Measurements from ENCODE around the gene GPRC5C.
"Not testable (repeated sequence)": the region's sequence is repeated elsewhere in the genome, so short reads cannot be mapped to it uniquely, and the experiment has no call there.

The GPRC5C gene

DNA sequence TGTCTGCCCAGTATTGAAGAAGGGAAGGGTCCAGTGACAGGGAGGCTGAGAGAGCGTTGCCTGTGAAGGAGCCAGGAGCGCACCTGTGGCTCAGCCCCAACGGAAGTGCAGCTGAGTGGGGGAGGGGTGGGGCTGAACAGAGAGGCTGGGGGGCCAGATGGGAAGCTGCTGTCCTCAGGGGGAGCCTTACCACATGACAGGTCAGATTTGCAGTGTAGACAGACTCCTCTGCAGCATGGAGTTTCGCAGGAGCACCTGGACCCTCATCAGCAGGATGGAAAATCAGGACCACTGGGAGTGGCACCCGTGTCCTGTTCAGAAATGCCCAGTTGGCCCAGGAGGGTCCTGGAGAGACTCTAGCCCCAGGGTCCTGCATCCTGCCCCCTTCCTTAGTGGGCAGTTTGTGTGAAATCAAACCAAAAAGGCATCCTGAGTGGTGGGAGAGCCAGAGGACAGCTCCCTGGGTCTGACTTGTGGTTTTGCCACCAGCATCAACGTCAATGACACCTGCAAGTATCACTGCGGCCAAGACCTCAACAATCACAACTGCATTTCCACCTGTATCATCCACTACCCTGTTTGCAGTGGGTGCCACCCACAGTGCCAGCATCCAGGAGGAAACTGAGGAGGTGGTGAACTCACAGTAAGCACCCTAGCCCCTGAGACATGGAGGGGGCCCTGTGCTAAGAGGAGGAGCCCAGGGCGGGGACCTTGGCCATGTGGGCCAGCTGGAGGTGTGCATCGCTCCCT lies 42.3 kb downstream of the GPRC5C start:
- DNase-seq (ENCODE audit: low read depth): no peak

DNA sequence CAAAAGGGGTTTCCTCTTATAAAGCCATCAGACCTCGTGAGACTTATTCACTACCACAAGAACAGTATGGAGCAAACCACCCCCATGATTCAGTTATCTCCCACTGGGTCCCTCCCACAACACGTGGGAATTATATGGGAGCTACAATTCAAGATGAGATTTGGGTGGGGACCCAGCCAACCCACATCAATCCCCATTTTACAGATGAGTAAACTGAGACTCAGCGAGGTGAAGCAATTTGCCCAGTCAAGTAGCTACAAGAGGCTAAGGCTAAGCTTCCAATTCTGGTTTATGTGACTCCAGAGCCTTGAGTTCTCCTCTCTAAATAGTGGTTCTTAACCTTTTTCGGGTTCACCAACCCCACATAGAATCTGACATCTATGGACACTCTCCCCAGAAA lies 43.3 kb downstream of the GPRC5C start:
- no peak for DNase-seq (ENCODE audit: low read depth)

DNA sequence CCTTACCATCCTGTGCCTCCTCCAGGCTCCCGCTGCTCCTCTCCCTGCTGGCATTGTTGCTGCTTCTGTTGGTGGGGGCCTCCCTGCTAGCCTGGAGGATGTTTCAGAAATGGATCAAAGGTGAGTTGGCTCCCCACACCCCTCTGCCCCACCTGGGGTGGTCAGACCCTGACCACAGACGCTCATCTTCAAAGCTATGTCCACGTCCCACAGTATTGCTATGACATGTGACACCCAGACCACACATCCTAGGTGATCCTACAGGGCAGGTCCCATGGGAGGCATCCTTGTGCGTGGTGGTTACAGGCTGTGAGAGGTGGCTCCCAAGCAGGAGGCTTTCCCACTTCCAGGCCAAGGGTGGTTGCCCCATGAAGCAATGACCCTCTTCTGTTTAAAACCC lies 45.5 kb downstream of the GPRC5C start:
- no peak for DNase-seq (ENCODE audit: low read depth)

DNA sequence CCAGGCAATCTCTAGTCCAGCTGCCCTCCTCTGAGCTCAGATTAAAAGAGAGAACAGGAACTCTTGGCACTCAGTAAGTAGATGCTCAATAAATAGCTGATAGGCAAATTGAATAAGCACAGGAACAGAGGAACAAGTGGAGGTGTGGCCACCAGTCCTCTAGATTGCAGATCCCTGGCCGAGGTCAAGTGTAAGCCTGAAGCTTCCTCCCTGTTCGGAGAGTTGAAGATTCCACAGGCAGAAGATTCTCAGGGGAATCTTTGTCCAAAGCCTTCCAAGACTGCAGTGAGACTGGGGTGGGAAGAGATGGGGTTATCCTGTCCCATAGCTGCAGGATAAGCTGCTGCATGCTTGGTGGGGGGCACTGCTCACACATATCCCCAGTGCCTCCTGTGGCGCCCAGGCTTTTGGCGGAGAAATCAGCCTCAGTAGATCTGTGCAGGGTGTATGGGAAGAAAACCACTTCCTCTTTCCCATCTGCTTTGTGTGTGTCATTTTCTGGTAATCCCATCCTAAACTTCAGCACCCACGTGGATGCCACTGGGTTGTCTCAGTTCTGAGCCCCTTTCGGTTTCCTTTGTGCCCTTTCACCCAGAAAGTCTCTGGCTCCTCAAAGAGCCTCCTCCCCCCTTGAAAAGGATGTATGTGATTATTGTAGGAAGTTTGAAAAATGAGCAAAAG lies 46.7 kb downstream of the GPRC5C start:
- no peak for DNase-seq (ENCODE audit: low read depth)

DNA sequence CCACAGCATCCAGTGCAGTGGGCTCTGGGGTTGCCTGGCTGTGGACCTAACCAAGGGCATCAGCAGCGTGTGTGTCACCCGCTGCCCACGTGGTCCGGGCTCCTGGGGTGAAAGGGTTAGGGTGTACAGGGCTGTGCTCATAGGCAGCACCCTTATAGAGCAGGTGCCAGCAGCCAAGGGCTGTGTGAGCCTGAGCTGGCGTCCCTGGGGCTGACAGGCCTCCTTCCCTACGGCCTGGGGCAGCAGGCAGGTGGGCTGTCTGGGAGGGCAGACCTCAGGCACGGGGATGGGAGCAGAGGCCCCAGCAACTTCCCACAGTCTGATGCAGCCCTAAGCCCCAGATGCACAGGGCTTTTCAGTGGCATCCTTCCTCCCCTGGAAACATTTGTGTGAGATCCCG lies 48.4 kb downstream of the GPRC5C start:
- DNase-seq (ENCODE audit: low read depth): no peak

DNA sequence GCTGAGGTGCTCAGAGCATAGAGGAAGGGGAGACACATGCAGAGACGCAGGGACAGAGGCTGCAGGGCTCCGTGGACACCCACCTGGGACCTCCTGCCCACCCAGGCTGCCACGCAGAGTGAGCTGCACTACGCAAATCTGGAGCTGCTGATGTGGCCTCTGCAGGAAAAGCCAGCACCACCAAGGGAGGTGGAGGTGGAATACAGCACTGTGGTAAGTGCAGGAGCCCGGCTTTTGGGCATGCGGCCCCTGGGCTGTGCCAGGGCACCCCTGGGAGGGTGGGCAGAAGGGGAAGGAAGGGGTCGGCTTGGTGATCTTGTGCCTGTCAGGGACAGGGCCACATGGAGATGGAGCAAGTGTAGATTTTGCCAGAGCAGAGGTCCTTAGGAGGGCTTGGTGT lies 49.7 kb downstream of the GPRC5C start:
- DNase-seq (ENCODE audit: low read depth): no peak

DNA sequence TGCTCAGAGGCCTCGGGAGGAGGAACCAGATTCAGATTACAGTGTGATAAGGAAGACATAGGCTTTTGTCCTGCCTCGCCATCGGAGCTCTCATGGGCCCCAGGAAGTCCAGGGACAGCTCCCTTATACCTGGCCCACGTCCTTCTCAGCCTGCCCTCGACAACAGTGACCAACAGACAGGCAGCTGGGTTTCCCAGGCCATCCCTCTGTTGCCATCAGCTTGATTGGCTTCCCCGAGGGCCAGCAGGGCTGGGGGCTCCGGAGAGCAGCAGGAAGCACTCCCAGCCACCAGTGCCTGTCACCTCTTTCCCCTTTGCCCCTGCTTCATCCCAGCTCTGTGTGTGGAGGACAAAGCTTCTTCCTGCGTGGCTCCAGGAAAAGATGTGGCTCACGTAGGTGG lies 52.2 kb downstream of the GPRC5C start:
- no peak for DNase-seq (ENCODE audit: low read depth)

DNA sequence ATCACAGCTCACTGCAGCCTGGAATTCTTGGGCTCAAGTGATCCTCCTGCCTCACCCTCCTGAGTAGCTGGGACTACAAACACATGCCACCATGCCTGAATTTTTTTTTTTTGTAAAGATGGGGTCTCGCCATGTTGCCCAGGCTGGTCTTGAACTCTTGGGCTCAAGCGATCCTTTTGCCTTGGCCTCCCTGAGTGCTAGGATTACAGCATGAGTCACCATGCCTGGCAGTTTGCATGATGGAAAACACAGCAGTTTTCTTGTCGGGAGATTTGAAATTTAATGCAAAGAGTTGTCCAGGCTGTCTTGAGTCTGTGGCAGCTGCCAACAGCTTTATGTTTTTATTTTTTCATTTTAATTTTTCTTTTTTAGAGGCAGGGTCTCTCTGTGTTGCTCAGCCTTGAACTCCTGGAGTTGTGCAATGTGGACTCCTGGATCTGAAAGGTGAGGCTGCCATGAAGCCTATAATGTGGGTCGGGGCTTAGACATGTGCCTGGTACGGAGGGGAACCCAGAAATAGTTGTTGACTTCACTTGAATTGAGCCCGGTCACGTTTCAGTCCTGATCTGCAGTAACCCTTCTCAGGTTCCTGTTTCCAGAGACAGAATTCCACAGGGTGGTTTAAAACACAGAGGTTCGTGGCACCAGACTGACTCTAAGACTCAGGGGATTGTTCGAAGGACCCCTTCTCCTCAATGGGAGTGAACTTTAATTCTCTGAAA lies 53.3 kb downstream of the GPRC5C start:
- DNase-seq (ENCODE audit: low read depth): no peak

DNA sequence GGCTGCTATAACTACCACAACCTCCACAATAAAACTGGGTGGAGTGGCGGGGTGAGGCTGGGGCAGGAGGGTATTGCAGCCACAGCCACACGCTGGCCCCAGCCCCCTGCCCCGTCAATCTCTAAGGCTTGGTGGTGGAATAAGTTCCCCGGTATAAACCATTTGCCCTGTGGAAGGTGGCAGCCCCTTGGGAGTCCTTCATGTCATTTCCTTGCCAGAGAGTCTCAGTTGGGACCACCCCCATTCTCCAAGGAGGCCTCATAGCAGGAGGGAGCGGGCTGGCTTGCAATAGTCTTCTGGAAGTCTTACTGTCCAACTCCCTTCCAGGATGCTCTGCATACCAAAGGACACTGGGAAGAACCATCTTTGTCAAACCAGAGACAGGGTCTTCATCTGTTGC lies 54.0 kb downstream of the GPRC5C start:
- no peak for DNase-seq (ENCODE audit: low read depth)

DNA sequence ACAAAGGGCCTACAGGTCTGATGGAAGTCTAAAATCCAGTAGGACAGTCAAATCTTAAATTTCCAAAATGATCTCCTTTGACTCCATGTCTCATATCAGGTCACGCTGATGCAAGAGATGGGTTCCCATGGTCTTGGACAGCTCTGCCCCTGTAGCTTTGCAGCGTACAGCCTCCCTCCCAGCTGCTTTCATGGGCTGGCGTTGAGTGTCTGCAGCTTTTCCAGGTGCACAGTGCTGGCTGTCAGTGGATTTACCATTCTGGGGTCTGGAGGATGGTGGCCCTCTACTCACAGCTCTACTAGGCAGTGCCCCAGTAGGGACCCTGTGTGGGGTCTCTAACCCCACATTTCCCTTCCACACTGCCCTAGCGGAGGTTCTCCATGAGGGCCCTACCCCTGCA lies 56.4 kb downstream of the GPRC5C start:
- DNase-seq (ENCODE audit: low read depth): not testable (repeated sequence)

DNA sequence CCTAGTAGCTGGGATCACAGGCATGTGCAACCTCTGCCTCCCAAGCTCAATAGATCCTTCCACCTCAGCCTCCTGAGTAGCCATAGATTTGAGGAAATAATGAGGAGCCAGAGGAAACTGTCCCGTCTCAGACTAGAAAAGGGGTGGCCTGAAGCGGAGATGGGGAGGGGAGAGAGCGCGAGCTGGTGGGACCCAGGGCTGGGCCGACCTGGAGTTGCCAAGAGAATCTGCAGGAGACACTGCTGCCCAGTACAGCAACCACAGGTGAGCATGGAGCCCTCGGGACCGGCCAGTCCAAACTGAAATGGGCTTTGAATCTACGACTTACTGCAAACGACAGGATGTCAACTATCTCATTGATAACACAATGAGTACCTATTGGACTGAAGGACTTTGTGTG lies 58.8 kb downstream of the GPRC5C start:
- DNase-seq (ENCODE audit: low read depth): no peak

DNA sequence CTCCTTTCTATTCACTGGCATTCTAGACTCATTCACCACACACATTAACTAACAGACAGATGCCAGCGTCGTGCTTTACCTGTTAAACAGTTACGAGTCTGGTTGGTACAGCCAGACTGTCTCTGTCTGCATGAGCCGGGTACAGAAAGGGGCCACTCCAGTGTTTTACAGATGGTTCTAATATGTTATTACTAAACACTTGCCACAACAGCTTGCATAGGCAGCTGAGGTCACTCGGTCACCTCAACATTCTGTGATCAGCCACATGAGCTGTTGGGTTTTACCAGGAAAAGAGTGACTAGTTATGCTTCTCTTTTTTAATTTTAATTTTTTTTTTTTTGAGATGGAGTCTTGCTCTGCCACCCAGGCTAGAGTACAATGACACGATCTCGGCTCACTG lies 59.7 kb downstream of the GPRC5C start:
- DNase-seq (ENCODE audit: low read depth): no peak

DNA sequence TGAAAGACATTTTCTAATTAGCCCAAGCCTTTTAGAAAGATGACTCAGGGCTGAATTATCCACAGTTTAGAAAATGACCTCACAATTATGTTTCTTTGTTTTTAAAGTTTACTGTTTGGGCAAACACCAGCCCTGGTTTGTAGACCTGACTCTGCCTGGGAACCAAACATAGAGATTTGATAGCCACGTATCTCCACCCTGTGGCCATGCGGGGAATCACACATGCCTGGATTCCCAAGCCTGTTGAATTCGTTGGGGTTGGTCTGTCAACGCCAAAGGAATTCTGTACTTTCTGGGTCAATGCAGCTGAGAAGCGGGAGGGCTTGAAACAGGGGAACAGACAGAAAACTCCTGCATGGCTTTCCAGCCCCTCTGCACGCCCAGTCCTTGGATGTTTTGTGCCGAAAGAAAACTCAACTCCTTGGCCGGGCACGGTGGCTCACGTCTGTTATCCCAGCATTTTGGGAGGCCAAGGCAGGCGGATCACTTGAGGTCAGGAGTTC lies 61.5 kb downstream of the GPRC5C start:
- DNase-seq (ENCODE audit: low read depth): no peak

Measured in HS-27A (cell line).